H1 (cell line): ENCODE data around the gene METTL25B. TPM values are rescaled to one million over a fixed set of nuclear protein-coding genes. Genes with fewer than 3 reads are reported as not detected.
A peak's percentile ranks its signal among the peaks of the same experiment; 100 is the strongest.

Experiments used
- CTCF ChIA-PET: fragments of 300-600 bp; sonication (Branson Sonifier 250); formaldehyde crosslinking; loops from one replicate; lab custom pipeline; 2021; ENCODE audit not compliant: partially characterized antibody; lab: Charles Lee
- POLR2A ChIA-PET: fragments of 300-600 bp; sonication (Branson Sonifier 250); formaldehyde crosslinking; loops from one replicate; lab custom pipeline; 2021; ENCODE audit warnings: inconsistent platforms; ENCODE audit not compliant: partially characterized antibody; lab: Charles Lee
- DNase-seq, 2 experiments: peaks; one replicate each; pipeline versions ENCODE4 v3.0.0 to v3.0.0-alpha.2; 2010 to 2022; ENCODE audit warnings: low spot score in 2 of 2, low read depth in 1 of 2, mixed read lengths in 1 of 2
- FAIRE-seq: peaks from 2 replicates; lab custom pipeline; 2011; peaks lifted over from hg19 to GRCh38; lab: Jason Lieb, UNC
- H2AFZ ChIP-seq: 2 replicates; pipeline ENCODE4 v1.8.1; 2012; ENCODE audit warnings: low read length, inconsistent platforms
- H2AK5ac ChIP-seq: 2 replicates; pipeline ENCODE4 v1.6.1; 2013; ENCODE audit warnings: low read depth, low read length
- H2BK120ac ChIP-seq: replicated peaks from 2 replicates; pipeline ENCODE3; 2013; ENCODE audit warnings: low read depth, low read length, inconsistent platforms
- H2BK12ac ChIP-seq: 2 replicates; pipeline ENCODE4 v1.6.1; 2013; ENCODE audit warnings: low read depth, low read length
- H2BK15ac ChIP-seq: 2 replicates; pipeline ENCODE4 v1.6.1; 2013; ENCODE audit warnings: low read length
- H2BK20ac ChIP-seq: 2 replicates; pipeline ENCODE4 v1.6.1; 2013; ENCODE audit warnings: low read length
- H2BK5ac ChIP-seq: 2 replicates; pipeline ENCODE4 v1.6.1; 2013; ENCODE audit warnings: low read depth, low read length
- H3K14ac ChIP-seq: 2 replicates; pipeline ENCODE4 v1.6.1; 2013; ENCODE audit warnings: inconsistent platforms; ENCODE audit not compliant: insufficient read length
- H3K18ac ChIP-seq: 2 replicates; pipeline ENCODE4 v1.6.1; 2013; ENCODE audit warnings: low read length; ENCODE audit errors: extremely low read depth
- H3K23ac ChIP-seq: 2 replicates; pipeline ENCODE4 v1.6.1; 2013; ENCODE audit warnings: inconsistent platforms; ENCODE audit not compliant: insufficient read length
- H3K23me2 ChIP-seq: 2 replicates; pipeline ENCODE4 v1.6.1; 2013; ENCODE audit warnings: low read depth, low read length
- H3K27ac ChIP-seq: 2 replicates; pipeline ENCODE4 v1.6.1; 2011; ENCODE audit warnings: low read depth, low read length, inconsistent platforms
- H3K27me3 ChIP-seq, 4 experiments: replicated peaks in 1 of 4; 1 replicate in 1 of 4; 2 replicates in 3 of 4; pipeline versions ENCODE4 v1.6.1 to v1.8.1; 2011 to 2013; ENCODE audit warnings: low read length in 3 of 4, mild to moderate bottlenecking in 3 of 4, inconsistent platforms in 2 of 4, mixed read lengths in 2 of 4, moderate library complexity in 1 of 4; ENCODE audit not compliant: control insufficient read depth in 3 of 4, insufficient read depth in 3 of 4; ENCODE audit errors: extremely low read depth in 1 of 4
- H3K36me3 ChIP-seq, 4 experiments: 2 replicates each; pipeline versions ENCODE4 v1.6.1 to v1.8.1; 2011 to 2013; ENCODE audit warnings: mild to moderate bottlenecking in 4 of 4, low read length in 3 of 4, moderate library complexity in 2 of 4, control low read depth in 1 of 4, inconsistent platforms in 1 of 4; ENCODE audit not compliant: insufficient read depth in 4 of 4, control insufficient read depth in 2 of 4
- H3K4ac ChIP-seq: replicated peaks from 2 replicates; pipeline ENCODE3; 2013; ENCODE audit warnings: low read length, low read depth, mixed read lengths, inconsistent platforms; ENCODE audit not compliant: insufficient read length
- H3K4me1 ChIP-seq, 4 experiments: replicated peaks in 1 of 4; 1 replicate in 1 of 4; 2 replicates in 3 of 4; pipeline versions ENCODE4 v1.6.1 to v1.8.1; 2011 to 2013; ENCODE audit warnings: low read length in 3 of 4, inconsistent platforms in 2 of 4, mixed read lengths in 1 of 4; ENCODE audit not compliant: insufficient read depth in 4 of 4, control insufficient read depth in 3 of 4
- H3K4me2 ChIP-seq, 2 experiments: 2 replicates each; pipeline versions ENCODE4 v1.6.1 to v1.8.1; 2011 to 2013; ENCODE audit warnings: low read depth in 2 of 2, low read length in 2 of 2, control low read depth in 1 of 2, inconsistent platforms in 1 of 2, mild to moderate bottlenecking in 1 of 2; ENCODE audit not compliant: insufficient read depth in 1 of 2
- H3K4me3 ChIP-seq, 4 experiments: fragments of 200-600, 300-600 bp in 1 of 4; sonication (generic), shearing (Covaris generic), sonication (Bioruptor Twin) in 1 of 4; 2 replicates each; pipeline versions ENCODE4 v1.5.1 to v1.8.1; 2011 to 2016; ENCODE audit warnings: low read length in 4 of 4, low read depth in 3 of 4, control low read depth in 2 of 4, inconsistent platforms in 2 of 4, mild to moderate bottlenecking in 2 of 4, mixed read lengths in 1 of 4, moderate library complexity in 1 of 4; ENCODE audit not compliant: insufficient read depth in 2 of 4; ENCODE audit errors: extremely low read depth in 1 of 4
- H3K56ac ChIP-seq: replicated peaks from 2 replicates; pipeline ENCODE3; 2013; ENCODE audit warnings: low read depth, mild to moderate bottlenecking, mixed read lengths, low read length, inconsistent platforms; ENCODE audit not compliant: insufficient read length
- H3K79me1 ChIP-seq: 2 replicates; pipeline ENCODE4 v1.6.1; 2013; ENCODE audit warnings: low read depth, low read length, control low read depth
- H3K79me2 ChIP-seq, 2 experiments: 2 replicates each; pipeline versions ENCODE4 v1.6.1 to v1.8.1; 2012 to 2013; ENCODE audit warnings: low read length in 2 of 2, mild to moderate bottlenecking in 2 of 2, inconsistent platforms in 1 of 2; ENCODE audit not compliant: insufficient read depth in 2 of 2, control insufficient read depth in 1 of 2
- H3K9ac ChIP-seq, 4 experiments: replicated peaks in 1 of 4; 1 replicate in 1 of 4; 2 replicates in 3 of 4; pipeline versions ENCODE4 v1.6.1 to v1.8.1; 2011 to 2013; ENCODE audit warnings: low read depth in 3 of 4, low read length in 3 of 4, control low read depth in 2 of 4, mild to moderate bottlenecking in 2 of 4, moderate library complexity in 2 of 4, inconsistent platforms in 1 of 4; ENCODE audit errors: extremely low read depth in 1 of 4
- H3K9me3 ChIP-seq, 2 experiments: 2 replicates each; pipeline versions ENCODE4 v1.6.1 to v1.8.1; 2012 to 2013; ENCODE audit warnings: mild to moderate bottlenecking in 2 of 2, moderate library complexity in 2 of 2, control low read depth in 1 of 2, inconsistent platforms in 1 of 2, low read depth in 1 of 2, low read length in 1 of 2, mixed read lengths in 1 of 2; ENCODE audit not compliant: insufficient read depth in 2 of 2
- H4K20me1 ChIP-seq, 2 experiments: replicated peaks in 1 of 2; 2 replicates each; pipeline versions ENCODE3 to v1.8.1; 2011 to 2013; ENCODE audit warnings: inconsistent platforms in 2 of 2, low read length in 2 of 2, mild to moderate bottlenecking in 1 of 2; ENCODE audit not compliant: insufficient read depth in 2 of 2, control insufficient read depth in 1 of 2
- H4K5ac ChIP-seq: 2 replicates; pipeline ENCODE4 v1.6.1; 2013; ENCODE audit warnings: low read length, low read depth, mixed read lengths, inconsistent platforms; ENCODE audit not compliant: insufficient read length
- H4K8ac ChIP-seq: 2 replicates; pipeline ENCODE4 v1.8.0; 2013; ENCODE audit warnings: mild to moderate bottlenecking, moderate library complexity, low read length, inconsistent platforms; ENCODE audit not compliant: insufficient read depth; ENCODE audit errors: extremely low read depth
- H4K91ac ChIP-seq: replicated peaks from 2 replicates; pipeline ENCODE3; 2013; ENCODE audit warnings: low read length, mixed read lengths, inconsistent platforms; ENCODE audit not compliant: insufficient read length
- CHD1 ChIP-seq: IDR thresholded peaks from 2 replicates; pipeline ENCODE4 v1.6.1; 2012; ENCODE audit warnings: low read depth, low read length, improper control_type of control experiment
- FOSL1 ChIP-seq: IDR thresholded peaks from 2 replicates; pipeline ENCODE4 v1.6.1; 2011; ENCODE audit warnings: mild to moderate bottlenecking, low read depth, low read length, moderate library complexity; ENCODE audit not compliant: insufficient read depth
- KDM4A ChIP-seq: IDR thresholded peaks from one replicate; pipeline ENCODE4 v1.7.1; 2012; ENCODE audit warnings: low read depth, mild to moderate bottlenecking, moderate library complexity, low read length, inconsistent platforms; ENCODE audit not compliant: severe bottlenecking
- KDM5A ChIP-seq: fragments of 200-600 bp; IDR thresholded peaks from 2 replicates; pipeline ENCODE4 v1.7.1; 2012; ENCODE audit warnings: mild to moderate bottlenecking, low read length, inconsistent platforms, mixed read lengths
- POU5F1 ChIP-seq: IDR thresholded peaks from 2 replicates; pipeline ENCODE4 v1.6.1; 2011; ENCODE audit warnings: low read depth, mild to moderate bottlenecking, low read length, moderate library complexity
- TAF7 ChIP-seq: optimal IDR thresholded peaks from 2 replicates; pipeline ENCODE3; 2011; ENCODE audit warnings: low read depth, mild to moderate bottlenecking, inconsistent platforms, low read length, moderate library complexity, borderline replicate concordance
- TCF12 ChIP-seq: IDR thresholded peaks from 2 replicates; pipeline ENCODE4 v1.6.1; 2011; ENCODE audit warnings: low read depth, mild to moderate bottlenecking, low read length
- ZNF274 ChIP-seq: IDR thresholded peaks from 2 replicates; pipeline ENCODE4 v1.7.0; 2012; ENCODE audit warnings: low read length, borderline replicate concordance; ENCODE audit errors: extremely low read depth
- WGBS, 2 experiments: shearing (Covaris generic) in 1 of 2; methylation state at CpG; one replicate each; pipeline versions ENCODE4 v1.1.6 to v1.1.7; 2013 to 2015; ENCODE audit warnings: low lambda C conversion rate in 2 of 2, mixed read lengths in 2 of 2, inconsistent platforms in 1 of 2, low coverage in 1 of 2, missing lambda C conversion rate in 1 of 2; ENCODE audit not compliant: insufficient replicate concordance in 2 of 2, insufficient coverage in 1 of 2, insufficient read length in 1 of 2; ENCODE audit errors: extremely low coverage in 1 of 2, missing lambda C conversion rate in 1 of 2; 5-methylcytosine and 5-hydroxymethylcytosine counted together
- polyA plus RNA-seq, 7 experiments: library from polyadenylated mRNA; depleted of rRNA in 3 of 7; stranded (reverse) in 5 of 7; unstranded in 2 of 7; fragments of >200 nt in 5 of 7; fragments of 200-250 nt in 2 of 7; gene quantifications; 1 replicate in 5 of 7; 2 replicates in 1 of 7; 4 replicates in 1 of 7; pipeline versions ENCODE4 v1.2.1 to v1.2.3, GENCODE V29; 2011 to 2013; ENCODE audit warnings: missing spikeins in 2 of 7, mixed read lengths in 2 of 7
- total RNA-seq: library from RNA; stranded (reverse); fragmentation: NEBNext Ultra II Directional; extraction: Animal tissue kit (Norgen Biotek cat#: 25700); gene quantifications from 2 replicates; pipeline ENCODE4 v1.2.1, GENCODE V29; 2021
- TF ChIP-seq, protein P1 (sequence below): IDR thresholded peaks from 2 replicates; pipeline ENCODE4 v1.6.1; 2011; ENCODE audit warnings: low read length, improper control_type of control experiment
- TF ChIP-seq, protein P2 (sequence below): IDR thresholded peaks from 2 replicates; pipeline ENCODE4 v1.6.1; 2011; ENCODE audit warnings: low read depth, mild to moderate bottlenecking, low read length; ENCODE audit not compliant: insufficient read depth

METTL25B gene
- total and polyA plus RNA-seq, 2 of the 8 experiments (the other 6 are each of a cell fraction or from before 2014, with no cell fraction given) = 28.4 to 30.1 TPM

DNA sequence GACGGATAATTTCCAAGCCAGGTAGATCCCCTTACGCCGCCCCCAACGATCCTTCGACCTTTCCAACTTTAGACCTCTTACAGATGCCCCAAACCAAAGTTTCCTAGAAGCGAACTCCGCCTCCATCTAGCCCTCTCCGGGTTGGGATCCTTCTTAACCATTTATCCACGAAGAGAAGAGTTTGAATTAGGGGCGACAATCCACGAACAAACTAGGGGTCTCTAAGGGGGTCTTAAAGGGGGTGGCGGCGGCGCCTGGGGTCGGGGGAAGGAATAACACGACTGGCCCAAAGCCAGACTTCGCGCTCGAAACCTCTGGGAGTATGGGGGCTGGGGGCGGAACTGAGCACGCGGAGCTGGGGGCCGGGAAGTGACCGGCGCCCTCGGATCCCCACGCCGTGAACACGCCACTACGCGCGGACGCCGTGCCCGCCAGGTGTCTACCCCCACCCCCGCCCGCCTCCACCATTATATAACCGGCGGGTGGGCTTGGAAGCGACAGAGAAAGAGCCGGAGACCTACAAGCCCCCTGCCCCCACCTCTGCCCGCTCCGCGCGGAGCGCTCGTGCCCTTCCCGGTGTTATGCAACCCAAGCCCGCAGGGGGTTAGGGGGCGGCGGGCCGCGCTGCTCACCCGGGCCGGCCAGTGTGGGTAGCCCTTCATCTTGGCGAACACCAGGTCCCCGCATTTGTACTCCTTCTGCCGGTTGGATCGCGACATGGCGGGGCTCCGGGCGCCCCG is 22.6 kb downstream of the METTL25B start:
- Histone ChIP-seq H2AFZ (no peak overlapping the region), H3K4me1 (peaks cover 31 to 42% (median 33%) of the 10 kb centered on the region in 4 experiments), H2BK12ac (peak overlapping the region; percentile 33; the same call in 1 of the 2 replicates)
- TF ChIP-seq, protein P1, sequence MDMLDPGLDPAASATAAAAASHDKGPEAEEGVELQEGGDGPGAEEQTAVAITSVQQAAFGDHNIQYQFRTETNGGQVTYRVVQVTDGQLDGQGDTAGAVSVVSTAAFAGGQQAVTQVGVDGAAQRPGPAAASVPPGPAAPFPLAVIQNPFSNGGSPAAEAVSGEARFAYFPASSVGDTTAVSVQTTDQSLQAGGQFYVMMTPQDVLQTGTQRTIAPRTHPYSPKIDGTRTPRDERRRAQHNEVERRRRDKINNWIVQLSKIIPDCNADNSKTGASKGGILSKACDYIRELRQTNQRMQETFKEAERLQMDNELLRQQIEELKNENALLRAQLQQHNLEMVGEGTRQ = no peak
- TF ChIP-seq FOSL1 (no peak), TAF7 (peak; percentile 9), ZNF274 (no peak), TCF12 (no peak), CHD1 (no peak), KDM5A (no peak), KDM4A (no peak), POU5F1 (no peak)
- TF ChIP-seq, protein P2, sequence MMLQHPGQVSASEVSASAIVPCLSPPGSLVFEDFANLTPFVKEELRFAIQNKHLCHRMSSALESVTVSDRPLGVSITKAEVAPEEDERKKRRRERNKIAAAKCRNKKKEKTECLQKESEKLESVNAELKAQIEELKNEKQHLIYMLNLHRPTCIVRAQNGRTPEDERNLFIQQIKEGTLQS = no peak

More for the DNA sequence above, 22.6 kb downstream of the METTL25B start:
- Histone ChIP-seq H3K4me3 (peak overlapping the region; percentile 75 to 100 (median 84)), H4K8ac (peak overlapping the region; percentile 93), H2BK20ac (no peak overlapping the region), H3K14ac (no peak overlapping the region), H3K9me3 (no peaks in the 10 kb centered on the region), H3K36me3 (no peaks in the 10 kb centered on the region), H3K18ac (peak overlapping the region; percentile 72; the same call in 1 of the 2 replicates), H2AK5ac (no peak overlapping the region), H3K79me1 (peaks cover 16% of the 10 kb centered on the region), H3K27ac (peak overlapping the region; percentile 96), H3K56ac (peak overlapping the region; percentile 54), H3K23me2 (peaks cover 12% of the 10 kb centered on the region), H3K4ac (peak overlapping the region; percentile 53), H3K23ac (no peak overlapping the region), H4K20me1 (peaks cover 0 to 3% of the 10 kb centered on the region in 2 experiments), H4K5ac (peak overlapping the region; percentile 57), H3K79me2 (peaks cover 27 to 60% of the 10 kb centered on the region in 2 experiments), H4K91ac (peak overlapping the region; percentile 30), H3K4me2 (peak overlapping the region; percentile 91 to 99), H3K9ac (peak overlapping the region; percentile 80 to 96 (median 90)), H2BK15ac (0 out of 2 replicates have a peak overlapping the region, but pooled peaks have one; percentile 40), H3K27me3 (no peaks in the 10 kb centered on the region), H2BK120ac (no peak overlapping the region), H2BK5ac (peak overlapping the region; percentile 67; the same call in 1 of the 2 replicates)
- 1% methylated on average over 29 of the region's 64 CpGs; no CpG with 5 or more reads in 1 of the 2 experiments for WGBS, 2 experiments
- CTCF ChIA-PET = interaction anchor here (0.8 to 3.2 kb wide), 6 partner anchors 20 to 109 kb away, joined by 3 to 26 read pairs (median 3); partner anchors contain the start of gene NTRK1
- POLR2A ChIA-PET = interaction anchor here (0.9 to 8.8 kb wide), 18 partner anchors 9 to 90 kb away, joined by 3 to 121 read pairs (median 6); partner anchors contain the start of genes ISG20L2, METTL25B, MRPL24 and NES
- DNase-seq = peak in 1 of 2 experiments; percentile 72
- no peak for FAIRE-seq
